Neural crest cell (in vitro differentiated cells): ENCODE measurements around the gene TTC39B. TPM values are rescaled to one million over a fixed set of nuclear protein-coding genes. Genes with fewer than 3 reads are reported as not detected.
"Not testable (repeated sequence)": the region's sequence is repeated elsewhere in the genome, so short reads cannot be mapped to it uniquely, and the experiment has no call there.

Experiments used
- DNase-seq: peaks from one replicate; pipeline ENCODE4 v3.0.0; 2021; ENCODE audit warnings: low read depth, mixed read lengths, low spot score
- H3K27ac Mint-ChIP-seq: one replicate; pipeline ENCODE4 v1.8.0; 2021; ENCODE audit warnings: mild to moderate bottlenecking, mixed read lengths; ENCODE audit not compliant: unreplicated experiment
- H3K27me3 Mint-ChIP-seq: 2 replicates; pipeline ENCODE4 v1.8.0; 2021; ENCODE audit warnings: low read depth, mild to moderate bottlenecking, mixed read lengths
- H3K36me3 Mint-ChIP-seq: 2 replicates; pipeline ENCODE4 v1.8.0; 2021; ENCODE audit warnings: low read depth, mild to moderate bottlenecking, mixed read lengths
- H3K4me1 Mint-ChIP-seq: 2 replicates; pipeline ENCODE4 v1.8.0; 2021; ENCODE audit warnings: mixed read lengths
- H3K4me3 Mint-ChIP-seq: one replicate; pipeline ENCODE4 v1.8.0; 2021; ENCODE audit warnings: mild to moderate bottlenecking, mixed read lengths
- H3K9me3 Mint-ChIP-seq: 2 replicates; pipeline ENCODE4 v1.8.0; 2021; ENCODE audit warnings: mixed read lengths
- total RNA-seq: library from RNA; stranded (reverse); gene quantifications from 2 replicates; pipeline ENCODE4 v1.2.1, GENCODE V29; 2021
- TF ChIP-seq, protein P1 (sequence below): fragments of 200-600 bp; sonication (generic); conservative IDR thresholded peaks from 2 replicates; pipeline ENCODE4 v1.5.0; 2021; ENCODE audit warnings: antibody characterized with exemption, mild to moderate bottlenecking

The TTC39B gene
- total RNA-seq, 1 donor from 2014 or later, result 3.7 TPM

DNA sequence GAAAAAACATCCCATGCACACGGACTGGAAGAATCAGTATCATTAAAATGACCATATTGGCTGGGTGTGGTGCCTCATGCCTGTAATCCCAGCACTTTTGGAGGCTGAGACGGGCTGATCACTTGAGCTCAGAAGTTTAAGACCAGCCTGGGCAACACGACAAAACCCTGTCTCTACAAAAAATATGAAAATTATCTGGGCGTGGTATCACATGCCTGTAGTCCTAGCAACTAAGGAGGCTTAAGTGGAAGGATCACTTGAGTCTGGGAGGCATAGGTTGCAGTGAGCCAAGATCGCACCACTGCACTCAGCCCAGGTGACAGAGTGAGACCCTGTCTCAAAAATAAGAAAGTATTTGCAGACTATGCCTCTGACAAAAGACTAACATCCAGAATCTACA lies 68.4 kb downstream of the TTC39B start:
- peaks cover 28% of the 10 kb centered on the region for H3K9me3 Mint-ChIP-seq
- peaks cover 21% of the 10 kb centered on the region for H3K36me3 Mint-ChIP-seq
- no peak for DNase-seq
- no peak overlapping the region for H3K27ac Mint-ChIP-seq
- TF ChIP-seq, protein P1, sequence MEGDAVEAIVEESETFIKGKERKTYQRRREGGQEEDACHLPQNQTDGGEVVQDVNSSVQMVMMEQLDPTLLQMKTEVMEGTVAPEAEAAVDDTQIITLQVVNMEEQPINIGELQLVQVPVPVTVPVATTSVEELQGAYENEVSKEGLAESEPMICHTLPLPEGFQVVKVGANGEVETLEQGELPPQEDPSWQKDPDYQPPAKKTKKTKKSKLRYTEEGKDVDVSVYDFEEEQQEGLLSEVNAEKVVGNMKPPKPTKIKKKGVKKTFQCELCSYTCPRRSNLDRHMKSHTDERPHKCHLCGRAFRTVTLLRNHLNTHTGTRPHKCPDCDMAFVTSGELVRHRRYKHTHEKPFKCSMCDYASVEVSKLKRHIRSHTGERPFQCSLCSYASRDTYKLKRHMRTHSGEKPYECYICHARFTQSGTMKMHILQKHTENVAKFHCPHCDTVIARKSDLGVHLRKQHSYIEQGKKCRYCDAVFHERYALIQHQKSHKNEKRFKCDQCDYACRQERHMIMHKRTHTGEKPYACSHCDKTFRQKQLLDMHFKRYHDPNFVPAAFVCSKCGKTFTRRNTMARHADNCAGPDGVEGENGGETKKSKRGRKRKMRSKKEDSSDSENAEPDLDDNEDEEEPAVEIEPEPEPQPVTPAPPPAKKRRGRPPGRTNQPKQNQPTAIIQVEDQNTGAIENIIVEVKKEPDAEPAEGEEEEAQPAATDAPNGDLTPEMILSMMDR, result no peak
- H3K27me3 Mint-ChIP-seq, result no peaks in the 10 kb centered on the region
- H3K4me3 Mint-ChIP-seq, result no peak overlapping the region
- peaks cover 10% of the 10 kb centered on the region for H3K4me1 Mint-ChIP-seq

GRCh38 chr9:15235658-15236057 lies 71.4 kb downstream of the TTC39B start:
- TF ChIP-seq, protein P1, result no peak
- H3K36me3 Mint-ChIP-seq, result peaks cover 35% of the 10 kb centered on the region
- no peak overlapping the region for H3K4me3 Mint-ChIP-seq
- peak overlapping the region; percentile 69 for H3K27ac Mint-ChIP-seq
- peaks cover 10% of the 10 kb centered on the region for H3K4me1 Mint-ChIP-seq
- DNase-seq, result no peak
- no peaks in the 10 kb centered on the region for H3K27me3 Mint-ChIP-seq
- H3K9me3 Mint-ChIP-seq, result peaks cover 28% of the 10 kb centered on the region

DNA sequence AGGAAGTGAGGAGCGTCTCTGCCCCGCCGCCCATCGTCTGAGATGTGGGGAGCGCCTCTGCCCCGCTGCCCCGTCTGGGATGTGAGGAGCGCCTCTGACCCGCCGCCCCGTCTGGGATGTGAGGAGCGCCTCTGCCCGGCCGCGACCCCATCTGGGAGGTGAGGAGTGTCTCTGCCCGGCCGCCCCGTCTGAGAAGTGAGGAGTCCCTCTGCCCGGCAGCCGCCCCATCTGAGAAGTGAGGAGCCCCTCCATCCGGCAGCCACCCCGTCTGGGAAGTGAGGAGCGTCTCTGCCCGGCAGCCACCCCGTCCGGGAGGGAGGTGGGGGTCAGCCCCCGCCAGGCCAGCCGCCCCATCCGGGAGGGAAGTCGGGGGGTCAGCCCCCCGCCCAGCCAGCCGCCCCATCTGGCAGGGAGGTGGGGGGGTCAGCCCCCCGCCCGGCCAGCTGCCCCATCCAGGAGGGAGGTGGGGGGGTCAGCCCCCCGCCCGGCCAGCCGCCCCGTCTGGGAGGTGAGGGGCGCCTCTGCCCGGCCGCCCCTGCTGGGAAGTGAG lies 73.0 kb downstream of the TTC39B start:
- peaks cover 28% of the 10 kb centered on the region for H3K9me3 Mint-ChIP-seq
- not testable (repeated sequence) for H3K4me3 Mint-ChIP-seq, H3K27me3 Mint-ChIP-seq, DNase-seq, H3K4me1 Mint-ChIP-seq, H3K27ac Mint-ChIP-seq
- H3K36me3 Mint-ChIP-seq, result peaks cover 35% of the 10 kb centered on the region

- H3K4me3 Mint-ChIP-seq, H3K27ac Mint-ChIP-seq, DNase-seq, H3K4me1 Mint-ChIP-seq, H3K27me3 Mint-ChIP-seq: not testable (repeated sequence)
- H3K36me3 Mint-ChIP-seq, result peaks cover 30% of the 10 kb centered on the region
- H3K9me3 Mint-ChIP-seq, result peaks cover 21% of the 10 kb centered on the region
These were observed 74.2 kb downstream of the TTC39B start for GRCh38 chr9:15232706-15233280.

DNA sequence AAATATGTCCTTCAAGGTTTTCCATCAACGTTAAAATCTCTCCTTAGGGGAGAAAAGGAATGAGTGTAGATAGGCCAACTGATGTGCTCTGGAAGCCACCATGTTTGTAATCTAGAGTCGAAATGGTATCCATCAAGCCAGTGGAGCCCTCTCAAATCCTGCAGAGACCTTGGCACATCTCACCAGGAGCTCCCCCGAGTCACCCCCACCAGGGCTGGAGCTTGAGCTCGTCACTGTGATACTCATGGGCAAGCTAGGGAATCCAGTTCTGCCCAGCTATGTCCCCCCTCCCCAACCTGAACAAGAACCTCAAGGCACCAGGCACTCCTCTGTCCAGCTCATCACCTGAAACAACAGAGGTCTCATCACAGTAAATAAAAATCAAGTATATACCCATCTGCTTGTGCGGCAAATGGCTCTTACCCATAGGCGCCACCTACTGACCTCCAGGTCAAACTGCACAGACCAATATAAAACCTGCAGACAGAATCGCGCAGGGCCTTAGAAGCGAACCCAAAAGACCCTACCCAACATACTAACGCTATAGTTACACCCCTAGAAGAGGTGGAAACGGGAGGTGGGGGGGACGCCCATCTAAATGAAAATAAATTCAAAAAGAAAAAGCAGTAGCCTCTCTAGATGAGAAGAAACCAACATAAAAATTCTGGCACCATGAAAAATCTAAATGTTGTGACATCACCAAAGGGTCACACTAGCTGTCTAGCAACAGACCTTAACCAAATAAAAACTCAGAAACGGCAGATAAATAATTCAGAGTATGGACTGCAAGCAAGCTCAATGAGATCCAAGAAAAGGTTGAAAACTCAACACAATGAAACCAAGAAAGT lies 75.0 kb downstream of the TTC39B start:
- H3K4me1 Mint-ChIP-seq, result no peaks in the 10 kb centered on the region
- peaks cover 22% of the 10 kb centered on the region for H3K36me3 Mint-ChIP-seq
- peak; percentile 8 for DNase-seq
- H3K27me3 Mint-ChIP-seq, result no peaks in the 10 kb centered on the region
- peaks cover 15% of the 10 kb centered on the region for H3K9me3 Mint-ChIP-seq
- TF ChIP-seq, protein P1, result peak; percentile 56
- H3K4me3 Mint-ChIP-seq, result no peak overlapping the region
- no peak overlapping the region for H3K27ac Mint-ChIP-seq

DNA sequence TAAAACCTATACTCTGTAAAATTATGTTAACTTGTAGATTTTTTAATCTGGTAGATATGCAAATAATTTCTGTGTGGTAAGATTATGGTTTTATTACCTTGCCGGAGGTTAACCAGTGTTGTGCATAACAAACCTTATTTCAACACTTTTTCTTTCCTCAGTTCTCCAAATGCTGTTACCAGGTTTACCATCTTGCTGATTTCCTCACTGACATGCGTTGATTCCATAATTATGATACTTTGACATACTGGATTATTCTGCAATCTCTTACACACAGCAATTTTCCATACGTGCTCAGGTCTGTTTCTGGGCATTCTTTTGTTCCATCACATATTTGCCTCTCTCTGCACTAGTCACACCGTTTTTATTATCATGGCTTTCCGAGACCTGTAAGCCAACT lies 77.6 kb downstream of the TTC39B start:
- Mint-ChIP-seq H3K27me3 (no peaks in the 10 kb centered on the region), H3K9me3 (no peaks in the 10 kb centered on the region), H3K27ac (no peak overlapping the region), H3K4me1 (no peaks in the 10 kb centered on the region), H3K36me3 (peaks cover 13% of the 10 kb centered on the region), H3K4me3 (no peak overlapping the region)
- no peak for DNase-seq
- TF ChIP-seq, protein P1, result no peak
